Subcutaneous adipose tissue (tissue), 4 donors: ENCODE measurements around the gene ERC2. TPM values are rescaled to one million over a fixed set of nuclear protein-coding genes. Genes with fewer than 3 reads are reported as not detected.

Experiments
- total RNA-seq, 4 donors: library from RNA; depleted of rRNA; stranded (reverse); fragments of >200 nt; gene quantifications; one replicate each; pipeline ENCODE4 v1.1.0, GENCODE V29; 2016
- TF ChIP-seq, protein P1 (sequence below): fragments of 450-650 bp; IDR thresholded peaks from one replicate; pipeline ENCODE4 v1.5.1; 2016; ENCODE audit warnings: low read depth, mild to moderate bottlenecking, control low read depth, antibody characterized with exemption, moderate library complexity

ERC2 gene
- total RNA-seq, 4 donors from 2014 or later, result 1.1 TPM; not detected in 3

- TF ChIP-seq, protein P1, sequence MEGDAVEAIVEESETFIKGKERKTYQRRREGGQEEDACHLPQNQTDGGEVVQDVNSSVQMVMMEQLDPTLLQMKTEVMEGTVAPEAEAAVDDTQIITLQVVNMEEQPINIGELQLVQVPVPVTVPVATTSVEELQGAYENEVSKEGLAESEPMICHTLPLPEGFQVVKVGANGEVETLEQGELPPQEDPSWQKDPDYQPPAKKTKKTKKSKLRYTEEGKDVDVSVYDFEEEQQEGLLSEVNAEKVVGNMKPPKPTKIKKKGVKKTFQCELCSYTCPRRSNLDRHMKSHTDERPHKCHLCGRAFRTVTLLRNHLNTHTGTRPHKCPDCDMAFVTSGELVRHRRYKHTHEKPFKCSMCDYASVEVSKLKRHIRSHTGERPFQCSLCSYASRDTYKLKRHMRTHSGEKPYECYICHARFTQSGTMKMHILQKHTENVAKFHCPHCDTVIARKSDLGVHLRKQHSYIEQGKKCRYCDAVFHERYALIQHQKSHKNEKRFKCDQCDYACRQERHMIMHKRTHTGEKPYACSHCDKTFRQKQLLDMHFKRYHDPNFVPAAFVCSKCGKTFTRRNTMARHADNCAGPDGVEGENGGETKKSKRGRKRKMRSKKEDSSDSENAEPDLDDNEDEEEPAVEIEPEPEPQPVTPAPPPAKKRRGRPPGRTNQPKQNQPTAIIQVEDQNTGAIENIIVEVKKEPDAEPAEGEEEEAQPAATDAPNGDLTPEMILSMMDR, result no peak
Observed at GRCh38 chr3:56477646-56478045, 9.4 kb upstream of the ERC2 start.

- TF ChIP-seq, protein P1, result no peak
Observed at GRCh38 chr3:56476771-56477170, 8.5 kb upstream of the ERC2 start.

DNA sequence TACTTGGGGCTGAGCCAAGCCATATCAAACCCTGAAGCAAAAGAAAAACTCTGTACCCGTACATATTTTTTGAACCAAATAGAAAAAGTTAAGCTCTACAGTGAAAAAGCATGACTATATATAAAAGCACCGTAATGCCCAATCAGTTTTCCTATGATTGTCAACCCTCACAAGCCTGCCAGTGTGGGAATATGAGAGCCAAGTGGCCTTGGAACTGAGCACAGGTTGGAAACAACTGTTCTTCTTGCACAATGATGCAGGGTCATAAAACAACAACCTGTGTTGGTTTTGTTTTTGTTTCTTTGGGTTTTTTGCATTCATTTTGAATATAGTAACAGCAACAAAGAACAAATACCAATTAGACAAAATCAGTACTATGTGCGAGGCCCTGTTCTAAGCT lies 3.5 kb upstream of the ERC2 start:
- TF ChIP-seq, protein P1, result no peak

DNA sequence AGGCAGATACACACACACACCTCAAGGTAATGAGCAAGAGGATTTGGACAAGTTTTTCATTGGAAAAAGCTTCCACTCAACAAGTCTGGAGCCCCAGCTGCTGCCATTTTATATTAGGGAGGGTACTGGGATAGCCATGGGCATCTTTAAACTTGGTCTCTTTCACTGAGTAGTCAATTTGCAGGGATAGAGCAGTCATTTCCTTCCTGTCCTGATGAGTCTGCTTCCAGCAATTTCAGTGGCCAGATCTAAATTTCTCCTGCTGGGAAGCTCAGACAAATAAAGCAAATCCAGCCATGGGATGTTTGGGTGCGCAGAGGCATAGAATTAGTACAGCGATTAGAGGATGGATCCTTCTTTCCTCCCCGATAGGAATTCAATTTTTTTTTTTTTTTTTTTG lies 874 bp upstream of the ERC2 start:
- TF ChIP-seq, protein P1, result no peak

- TF ChIP-seq, protein P1, result no peak
Observed at GRCh38 chr3:56467801-56468183, 475 bp downstream of the ERC2 start.

- TF ChIP-seq, protein P1, result no peak
Observed at GRCh38 chr3:56467108-56467507, 1.2 kb downstream of the ERC2 start.

GRCh38 chr3:56459719-56460118 lies 8.5 kb downstream of the ERC2 start:
- TF ChIP-seq, protein P1, result no peak
